Smooth muscle cell (in vitro differentiated cells): ENCODE data around the gene CCNJL. TPM values are rescaled to one million over a fixed set of nuclear protein-coding genes. Genes with fewer than 3 reads are reported as not detected.

Source experiments
- DNase-seq: peaks from one replicate; lab custom pipeline; 2025; ENCODE audit not compliant: unreplicated experiment; lab: John Stamatoyannopoulos, UW
- H2AFZ ChIP-seq: fragments of 200-600 bp; sonication (generic); 2 replicates; pipeline ENCODE4 v1.6.0; 2016; ENCODE audit warnings: antibody characterized with exemption, low read depth, mild to moderate bottlenecking
- H3F3A ChIP-seq: fragments of 200-600 bp; sonication (generic); 2 replicates; pipeline ENCODE4 v1.6.0; 2017; ENCODE audit warnings: antibody characterized with exemption, low read depth
- H3K27ac ChIP-seq: fragments of 200-600 bp; sonication (generic); 2 replicates; pipeline ENCODE4 v1.5.1; 2016; ENCODE audit warnings: low read depth, mild to moderate bottlenecking
- H3K27me3 ChIP-seq: fragments of 200-600 bp; sonication (generic); 2 replicates; pipeline ENCODE4 v1.6.1; 2016; ENCODE audit warnings: low read depth, mild to moderate bottlenecking
- H3K36me3 ChIP-seq: fragments of 200-600 bp; sonication (generic); 2 replicates; pipeline ENCODE4 v1.5.1; 2016; ENCODE audit warnings: low read depth
- H3K4me1 ChIP-seq: fragments of 200-600 bp; sonication (generic); 2 replicates; pipeline ENCODE4 v1.5.1; 2016; ENCODE audit warnings: low read depth
- H3K4me2 ChIP-seq: fragments of 200-600 bp; sonication (generic); 2 replicates; pipeline ENCODE4 v1.6.0; 2016; ENCODE audit warnings: mild to moderate bottlenecking
- H3K4me3 ChIP-seq: fragments of 200-600 bp; sonication (generic); 2 replicates; pipeline ENCODE4 v1.5.1; 2016; ENCODE audit warnings: mild to moderate bottlenecking
- H3K79me2 ChIP-seq: fragments of 200-600 bp; sonication (generic); 2 replicates; pipeline ENCODE4 v1.6.0; 2016; ENCODE audit warnings: low read depth, mild to moderate bottlenecking
- H3K9ac ChIP-seq: fragments of 200-600 bp; sonication (generic); 2 replicates; pipeline ENCODE4 v1.6.0; 2016; ENCODE audit warnings: low read depth
- H3K9me3 ChIP-seq: fragments of 200-600 bp; sonication (generic); replicated peaks from 2 replicates; pipeline ENCODE4 v1.5.1; 2016; ENCODE audit warnings: low read depth
- H4K20me1 ChIP-seq: fragments of 200-600 bp; sonication (generic); 2 replicates; pipeline ENCODE4 v1.6.0; 2016; ENCODE audit warnings: low read depth
- WGBS: methylation state at CpG from one replicate; pipeline ENCODE4 v1.1.7; 2016; ENCODE audit warnings: low lambda C conversion rate; 5-methylcytosine and 5-hydroxymethylcytosine counted together
- polyA plus RNA-seq: library from polyadenylated mRNA; unstranded; fragments of >200 nt; fragmentation: Nextera tagmentation; extraction: Ambion mirVana; gene quantifications from 2 replicates; pipeline ENCODE4 v1.2.1, GENCODE V29; 2016
- total RNA-seq: library from RNA; depleted of rRNA; stranded (reverse); fragments of >200 nt; gene quantifications from 2 replicates; pipeline ENCODE4 v1.2.3, GENCODE V29; 2014
- TF ChIP-seq, protein P1 (sequence below): fragments of 200-600 bp; sonication (generic); IDR thresholded peaks from 2 replicates; pipeline ENCODE4 v1.5.1; 2017; ENCODE audit warnings: borderline replicate concordance, mild to moderate bottlenecking, antibody characterized with exemption; ENCODE audit not compliant: insufficient read depth, poor library complexity, severe bottlenecking

The CCNJL gene
- total and polyA plus RNA-seq, 2 experiments from 2014 or later = 3.4 to 6.2 TPM

DNA sequence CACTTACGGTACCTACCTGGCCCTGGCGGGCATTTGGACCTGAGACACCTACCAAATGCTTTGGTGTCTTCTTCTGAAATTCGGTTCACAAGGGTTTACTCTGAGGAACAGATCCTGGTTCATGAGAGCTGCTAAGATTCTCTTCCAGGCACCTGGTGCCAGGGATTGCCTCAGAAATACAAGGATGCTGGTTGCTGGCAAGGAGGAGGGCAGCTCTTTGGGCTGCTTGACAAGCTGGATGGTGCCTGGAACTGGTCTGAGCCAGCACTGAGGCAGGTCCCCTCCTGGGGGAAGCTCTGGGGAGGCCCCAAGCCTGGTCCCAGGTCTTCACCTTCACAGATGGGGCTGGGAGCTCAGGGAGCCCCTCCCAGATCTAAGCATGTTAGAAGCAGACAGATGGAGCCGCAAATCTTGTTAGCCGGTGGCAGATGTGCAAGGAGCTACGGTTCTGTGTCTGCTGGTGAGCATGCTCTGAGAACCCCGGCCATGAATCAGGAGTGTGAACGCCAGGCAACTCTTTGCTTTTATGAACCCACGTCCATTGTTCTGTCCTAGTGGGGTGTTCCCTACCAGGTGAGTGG is 66.8 kb downstream of the CCNJL start:
- no peaks in the 10 kb centered on the region for H3K79me2 ChIP-seq
- WGBS = 88% methylated on average over 9 of the region's 9 CpGs
- no peaks in the 10 kb centered on the region for H3K36me3 ChIP-seq
- H3F3A ChIP-seq = no peaks in the 10 kb centered on the region
- DNase-seq = no peak
- no peaks in the 10 kb centered on the region for H3K9me3 ChIP-seq
- no peaks in the 10 kb centered on the region for H3K4me1 ChIP-seq
- H4K20me1 ChIP-seq = no peaks in the 10 kb centered on the region
- no peak overlapping the region for H3K27ac ChIP-seq
- TF ChIP-seq, protein P1, sequence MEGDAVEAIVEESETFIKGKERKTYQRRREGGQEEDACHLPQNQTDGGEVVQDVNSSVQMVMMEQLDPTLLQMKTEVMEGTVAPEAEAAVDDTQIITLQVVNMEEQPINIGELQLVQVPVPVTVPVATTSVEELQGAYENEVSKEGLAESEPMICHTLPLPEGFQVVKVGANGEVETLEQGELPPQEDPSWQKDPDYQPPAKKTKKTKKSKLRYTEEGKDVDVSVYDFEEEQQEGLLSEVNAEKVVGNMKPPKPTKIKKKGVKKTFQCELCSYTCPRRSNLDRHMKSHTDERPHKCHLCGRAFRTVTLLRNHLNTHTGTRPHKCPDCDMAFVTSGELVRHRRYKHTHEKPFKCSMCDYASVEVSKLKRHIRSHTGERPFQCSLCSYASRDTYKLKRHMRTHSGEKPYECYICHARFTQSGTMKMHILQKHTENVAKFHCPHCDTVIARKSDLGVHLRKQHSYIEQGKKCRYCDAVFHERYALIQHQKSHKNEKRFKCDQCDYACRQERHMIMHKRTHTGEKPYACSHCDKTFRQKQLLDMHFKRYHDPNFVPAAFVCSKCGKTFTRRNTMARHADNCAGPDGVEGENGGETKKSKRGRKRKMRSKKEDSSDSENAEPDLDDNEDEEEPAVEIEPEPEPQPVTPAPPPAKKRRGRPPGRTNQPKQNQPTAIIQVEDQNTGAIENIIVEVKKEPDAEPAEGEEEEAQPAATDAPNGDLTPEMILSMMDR = no peak
- no peak overlapping the region for H3K4me2 ChIP-seq
- no peaks in the 10 kb centered on the region for H3K27me3 ChIP-seq
- no peak overlapping the region for H3K9ac ChIP-seq
- no peak overlapping the region for H3K4me3 ChIP-seq
- H2AFZ ChIP-seq = no peak overlapping the region

DNA sequence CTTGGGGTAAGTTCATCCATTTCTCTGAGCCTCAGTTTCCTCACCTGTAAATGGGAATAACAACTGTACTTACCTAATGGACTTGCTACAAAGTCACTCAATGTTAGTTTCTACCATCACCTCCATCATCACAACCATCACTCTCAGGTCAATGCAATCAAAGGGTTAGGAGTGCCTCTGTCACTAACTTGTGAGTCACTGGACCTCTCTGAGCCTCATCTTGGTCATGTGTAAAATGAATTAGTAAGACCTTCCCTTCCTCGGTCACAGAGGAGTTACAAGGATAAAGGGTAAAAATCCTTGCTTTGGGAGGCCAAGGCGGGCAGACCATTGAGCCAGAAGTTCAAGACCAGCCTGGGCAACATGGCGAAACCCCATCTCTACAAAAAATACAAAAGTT is 70.2 kb downstream of the CCNJL start:
- Histone ChIP-seq H3K4me2 (no peak overlapping the region), H3K36me3 (no peaks in the 10 kb centered on the region), H3K4me3 (no peak overlapping the region), H3K79me2 (no peaks in the 10 kb centered on the region), H4K20me1 (no peaks in the 10 kb centered on the region), H3K9me3 (no peaks in the 10 kb centered on the region), H3K4me1 (no peaks in the 10 kb centered on the region), H3K27me3 (no peaks in the 10 kb centered on the region), H3K27ac (no peak overlapping the region), H3K9ac (no peak overlapping the region), H3F3A (no peaks in the 10 kb centered on the region), H2AFZ (no peak overlapping the region)
- TF ChIP-seq, protein P1 = no peak
- 83% methylated on average over 3 of the region's 3 CpGs for WGBS
- no peak for DNase-seq

DNA sequence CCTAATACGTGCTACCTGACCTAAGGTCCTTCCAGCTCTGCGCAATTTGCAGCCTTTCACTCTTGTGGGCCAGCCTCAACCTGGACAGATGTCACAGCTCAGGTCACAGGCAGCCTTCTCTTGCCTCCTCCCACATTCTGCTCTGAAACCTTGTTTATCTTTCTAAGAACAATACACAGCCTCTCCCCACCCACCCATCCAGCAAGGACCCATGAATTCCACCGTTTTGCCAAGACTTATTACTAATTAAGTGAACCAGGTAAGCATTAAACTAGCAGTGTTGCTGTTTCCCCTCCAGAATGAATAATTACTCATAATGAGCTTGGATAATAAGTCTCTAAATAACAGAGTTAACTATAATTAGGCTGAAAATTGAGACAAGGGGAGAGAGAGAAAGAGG is 72.0 kb downstream of the CCNJL start:
- Histone ChIP-seq H3K27ac (no peak overlapping the region), H3K4me2 (no peak overlapping the region), H3K4me1 (no peaks in the 10 kb centered on the region), H3K27me3 (no peaks in the 10 kb centered on the region), H3K4me3 (no peak overlapping the region), H3K36me3 (no peaks in the 10 kb centered on the region), H4K20me1 (no peaks in the 10 kb centered on the region), H3K9ac (no peak overlapping the region), H2AFZ (no peak overlapping the region), H3F3A (no peaks in the 10 kb centered on the region), H3K9me3 (no peaks in the 10 kb centered on the region), H3K79me2 (no peaks in the 10 kb centered on the region)
- WGBS = 30% methylated on average over 3 of the region's 3 CpGs
- TF ChIP-seq, protein P1 = no peak
- no peak for DNase-seq

DNA sequence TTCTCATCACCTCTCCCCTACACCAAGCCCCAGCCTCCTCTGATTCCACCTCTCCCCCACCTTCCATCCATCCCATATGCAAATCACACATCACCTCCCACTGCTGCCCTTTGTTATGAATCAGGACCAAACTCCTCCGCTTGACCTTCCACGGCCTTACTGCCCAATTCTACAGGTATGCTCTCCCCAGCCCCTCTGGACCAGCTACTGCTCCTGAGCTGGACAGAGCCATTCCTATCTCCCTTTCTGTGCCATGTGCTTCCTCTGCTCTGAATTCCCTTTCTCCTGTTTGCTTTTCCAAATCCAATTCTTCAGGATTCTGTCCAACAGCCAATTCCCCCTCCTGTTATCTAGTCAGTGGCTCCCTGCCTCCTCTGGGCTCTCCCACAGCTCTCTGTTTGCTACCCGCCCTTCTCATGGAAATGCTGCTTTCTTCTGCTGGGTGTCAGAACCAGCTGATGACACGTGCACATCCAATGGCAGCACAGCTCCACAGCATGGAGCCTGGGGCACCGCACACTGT is 74.7 kb downstream of the CCNJL start:
- TF ChIP-seq, protein P1 = no peak
- Histone ChIP-seq H3F3A (no peaks in the 10 kb centered on the region), H3K4me1 (no peaks in the 10 kb centered on the region), H4K20me1 (no peaks in the 10 kb centered on the region), H3K4me3 (no peak overlapping the region), H3K27me3 (no peaks in the 10 kb centered on the region), H3K36me3 (no peaks in the 10 kb centered on the region), H3K9ac (no peak overlapping the region), H3K9me3 (no peaks in the 10 kb centered on the region), H3K79me2 (no peaks in the 10 kb centered on the region), H3K27ac (no peak overlapping the region), H3K4me2 (no peak overlapping the region), H2AFZ (no peak overlapping the region)
- no peak for DNase-seq
- WGBS = 61% methylated on average over 5 of the region's 5 CpGs
